ENCODE data around the gene SNX18. TPM values are rescaled to one million over a fixed set of nuclear protein-coding genes. Genes with fewer than 3 reads are reported as not detected.
A peak's percentile ranks its signal among the peaks of the same experiment; 100 is the strongest.
"Not testable (repeated sequence)": the region's sequence is repeated elsewhere in the genome, so short reads cannot be mapped to it uniquely, and the experiment has no call there.

Gene SNX18
- total and polyA plus RNA-seq, 12 donors = 4.1 to 31.0 (median 19.9) TPM

- H3K4me1 ChIP-seq = peaks cover 21 to 84% (median 65%) of the 10 kb centered on the region in 9 donors
- no peak overlapping the region for H3K4me3 ChIP-seq
Observed at GRCh38 chr5:54535149-54535844, 17.7 kb downstream of the SNX18 start.

GRCh38 chr5:54536375-54536774 is 18.8 kb downstream of the SNX18 start:
- H3K4me3 ChIP-seq, H3K27me3 ChIP-seq, H3K36me3 ChIP-seq, DNase-seq, ATAC-seq, H3K9me3 ChIP-seq: not testable (repeated sequence)
- intact Hi-C loops (cut with DNase I) = loop anchor here in 1 of 10 donors (10.0 kb wide), 1 partner anchor 108 kb away; no protein-coding TSS in a partner anchor
- WGBS, 2 donors = 93 to 99% methylated on average over 6 of the region's 6 CpGs
- Histone ChIP-seq H3K27ac (peak overlapping the region in 1 of 10 donors; percentile 45), H3K4me1 (peaks cover 21 to 76% (median 64%) of the 10 kb centered on the region in 9 donors)

More at GRCh38 chr5:54535149-54535844, 17.7 kb downstream of the SNX18 start:
- Histone ChIP-seq H3K27me3 (no peaks in the 10 kb centered on the region), H3K36me3 (peaks cover 0 to 3% (median 0%) of the 10 kb centered on the region in 9 donors), H3K9me3 (no peaks in the 10 kb centered on the region), H3K27ac (peak overlapping the region in 6 of 10 donors; percentile 12 to 89 (median 81))
- TF ChIP-seq CTCF (IDR thresholded peaks at IDR 0.05) = no peak
- intact Hi-C loops (cut with DNase I) = loop anchor here in 1 of 10 donors (10.0 kb wide), 1 partner anchor 110 kb away; no protein-coding TSS in a partner anchor
- ATAC-seq = no peak
- DNase-seq = no peak
- WGBS, 2 donors = 91% methylated on average over 4 of the region's 4 CpGs

- H3K9me3 ChIP-seq, H3K4me3 ChIP-seq, H3K36me3 ChIP-seq, ATAC-seq, DNase-seq, H3K27me3 ChIP-seq: not testable (repeated sequence)
- 70 to 96% methylated on average over 4 of the region's 4 CpGs for WGBS, 2 donors
- Histone ChIP-seq H3K27ac (peak overlapping the region in 5 of 10 donors; percentile 12 to 47 (median 42)), H3K4me1 (peaks cover 17 to 75% (median 64%) of the 10 kb centered on the region in 9 donors)
- intact Hi-C loops (cut with DNase I) = loop anchor here in 1 of 10 donors (10.0 kb wide), 1 partner anchor 108 kb away; no protein-coding TSS in a partner anchor
Observed at GRCh38 chr5:54536861-54537260, 19.3 kb downstream of the SNX18 start.

- H3K27ac ChIP-seq = peak overlapping the region in 5 of 10 donors; percentile 12 to 47 (median 42)
- intact Hi-C loops (cut with DNase I) = loop anchor here in 1 of 10 donors (10.0 kb wide), 1 partner anchor 107 kb away; no protein-coding TSS in a partner anchor
- DNase-seq (no peak), ATAC-seq (no peak)
- H3K4me3 ChIP-seq = peak overlapping the region in 2 of 10 donors; percentile 2 to 7
- peaks cover 16 to 75% (median 64%) of the 10 kb centered on the region in 9 donors for H3K4me1 ChIP-seq
- no peaks in the 10 kb centered on the region for H3K9me3 ChIP-seq
- peaks cover 0 to 3% (median 0%) of the 10 kb centered on the region in 9 donors for H3K36me3 ChIP-seq
- TF ChIP-seq CTCF (IDR thresholded peaks at IDR 0.05) = no peak
- no peaks in the 10 kb centered on the region for H3K27me3 ChIP-seq
- 57 to 67% methylated on average over 2 of the region's 2 CpGs for WGBS, 2 donors
Observed at GRCh38 chr5:54537725-54538124, 20.2 kb downstream of the SNX18 start.

- Histone ChIP-seq H3K9me3 (no peaks in the 10 kb centered on the region), H3K4me3 (no peak overlapping the region), H3K4me1 (peaks cover 16 to 75% (median 61%) of the 10 kb centered on the region in 9 donors), H3K27ac (peak overlapping the region in 4 of 10 donors; percentile 32 to 47 (median 44)), H3K27me3 (no peaks in the 10 kb centered on the region), H3K36me3 (peaks cover 0 to 5% (median 0%) of the 10 kb centered on the region in 9 donors)
- WGBS, 2 donors = 71 to 79% methylated on average over 3 of the region's 3 CpGs
- DNase-seq (no peak), ATAC-seq (no peak)
- intact Hi-C loops (cut with DNase I) = loop anchor here in 1 of 10 donors (10.0 kb wide), 1 partner anchor 107 kb away; no protein-coding TSS in a partner anchor
- TF ChIP-seq CTCF (IDR thresholded peaks at IDR 0.05) = no peak
Observed at GRCh38 chr5:54538156-54538555, 20.6 kb downstream of the SNX18 start.
